ENCODE results near the gene LILRB2.

The LILRB2 gene

DNA sequence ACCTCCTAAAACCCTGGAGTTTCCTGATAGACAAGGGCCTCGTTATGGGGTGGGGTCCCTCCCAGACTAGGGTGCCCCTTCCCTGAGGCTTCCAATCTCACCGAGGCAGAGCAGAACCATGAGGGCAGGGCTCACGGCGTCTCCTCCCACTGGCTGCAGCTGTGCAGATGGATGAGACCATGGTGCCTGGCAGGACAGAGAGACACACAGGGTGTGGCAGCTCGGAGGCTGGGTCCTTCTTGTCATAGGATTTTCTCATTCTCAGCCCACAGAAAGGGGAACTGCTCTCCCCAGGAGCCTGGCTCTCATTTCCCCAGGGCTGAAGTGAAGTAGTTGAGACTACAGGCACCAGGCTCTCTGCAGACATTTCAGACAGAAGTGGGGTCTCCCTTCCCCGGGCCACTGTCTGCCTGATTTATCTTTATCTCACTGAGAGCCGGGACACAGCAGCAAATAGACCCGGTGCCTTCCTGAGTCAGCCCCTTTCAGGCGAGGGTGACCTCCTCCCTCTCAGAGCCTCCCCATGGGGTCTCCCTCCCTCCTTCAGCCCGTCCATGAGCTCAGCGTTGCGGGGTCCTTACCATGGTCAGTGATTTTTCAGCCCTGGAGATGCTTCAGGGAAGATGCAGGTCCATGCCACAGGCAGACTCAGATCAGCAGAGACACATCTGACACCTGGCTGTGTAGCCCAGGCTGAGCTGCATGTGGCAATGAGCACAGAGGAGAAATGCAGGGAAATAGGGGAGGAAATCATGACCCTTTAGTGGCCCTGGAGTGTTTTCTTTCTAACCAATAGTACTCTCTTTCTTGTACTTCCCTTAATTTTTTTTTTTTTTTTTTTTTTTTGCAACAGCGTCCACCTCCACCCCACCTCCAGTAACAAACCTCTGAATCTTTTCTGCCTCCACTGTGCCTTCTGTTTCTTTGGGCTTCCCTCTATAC lies 31.8 kb upstream of the LILRB2 start, which contains the start of gene LILRA5:
LILRA5 (minus strand) TSS at position 731 of the 942 bp plus-strand sequence; CDS start at position 584, 147 bp downstream.
- TF ChIP-seq, protein P1, sequence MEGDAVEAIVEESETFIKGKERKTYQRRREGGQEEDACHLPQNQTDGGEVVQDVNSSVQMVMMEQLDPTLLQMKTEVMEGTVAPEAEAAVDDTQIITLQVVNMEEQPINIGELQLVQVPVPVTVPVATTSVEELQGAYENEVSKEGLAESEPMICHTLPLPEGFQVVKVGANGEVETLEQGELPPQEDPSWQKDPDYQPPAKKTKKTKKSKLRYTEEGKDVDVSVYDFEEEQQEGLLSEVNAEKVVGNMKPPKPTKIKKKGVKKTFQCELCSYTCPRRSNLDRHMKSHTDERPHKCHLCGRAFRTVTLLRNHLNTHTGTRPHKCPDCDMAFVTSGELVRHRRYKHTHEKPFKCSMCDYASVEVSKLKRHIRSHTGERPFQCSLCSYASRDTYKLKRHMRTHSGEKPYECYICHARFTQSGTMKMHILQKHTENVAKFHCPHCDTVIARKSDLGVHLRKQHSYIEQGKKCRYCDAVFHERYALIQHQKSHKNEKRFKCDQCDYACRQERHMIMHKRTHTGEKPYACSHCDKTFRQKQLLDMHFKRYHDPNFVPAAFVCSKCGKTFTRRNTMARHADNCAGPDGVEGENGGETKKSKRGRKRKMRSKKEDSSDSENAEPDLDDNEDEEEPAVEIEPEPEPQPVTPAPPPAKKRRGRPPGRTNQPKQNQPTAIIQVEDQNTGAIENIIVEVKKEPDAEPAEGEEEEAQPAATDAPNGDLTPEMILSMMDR (IDR thresholded peaks at IDR 0.05; ENCODE audit: low read depth, low read length, missing control alignments), result no peak
- H3K4me3 ChIP-seq (ENCODE audit: low read depth, low read length), result no peak within 1 kb of the TSS
- in situ Hi-C loops (cut with HindIII; ENCODE audit: low sequenced_read_pairs), result no loop called here
- no peak for DNase-seq (ENCODE audit: low read depth)

DNA sequence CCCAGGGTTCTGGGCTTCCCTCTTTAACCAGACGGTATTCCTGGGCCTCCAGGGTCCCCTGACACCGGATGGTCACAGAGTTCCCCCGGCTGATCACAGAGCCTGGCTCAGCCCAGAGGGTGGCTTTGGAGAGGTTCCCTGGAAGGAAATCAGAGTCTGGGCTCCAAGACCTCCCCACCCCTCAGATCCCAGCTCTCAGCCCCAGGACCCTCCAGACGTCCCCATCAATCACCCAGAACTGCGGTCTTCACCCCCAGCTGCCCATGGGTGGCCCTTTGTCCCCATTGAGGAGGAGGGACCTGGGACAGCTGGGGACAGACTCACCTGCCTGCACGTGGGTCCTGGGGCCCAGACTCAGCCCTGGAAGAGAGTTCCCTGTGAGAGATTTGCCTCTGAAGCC lies 31.1 kb upstream of the LILRB2 start:
- TF ChIP-seq, protein P1 (IDR thresholded peaks at IDR 0.05; ENCODE audit: low read depth, low read length, missing control alignments), result no peak
- H3K4me3 ChIP-seq (ENCODE audit: low read depth, low read length), result no peak overlapping the region
- DNase-seq (ENCODE audit: low read depth), result no peak
- in situ Hi-C loops (cut with HindIII; ENCODE audit: low sequenced_read_pairs), result no loop called here

DNA sequence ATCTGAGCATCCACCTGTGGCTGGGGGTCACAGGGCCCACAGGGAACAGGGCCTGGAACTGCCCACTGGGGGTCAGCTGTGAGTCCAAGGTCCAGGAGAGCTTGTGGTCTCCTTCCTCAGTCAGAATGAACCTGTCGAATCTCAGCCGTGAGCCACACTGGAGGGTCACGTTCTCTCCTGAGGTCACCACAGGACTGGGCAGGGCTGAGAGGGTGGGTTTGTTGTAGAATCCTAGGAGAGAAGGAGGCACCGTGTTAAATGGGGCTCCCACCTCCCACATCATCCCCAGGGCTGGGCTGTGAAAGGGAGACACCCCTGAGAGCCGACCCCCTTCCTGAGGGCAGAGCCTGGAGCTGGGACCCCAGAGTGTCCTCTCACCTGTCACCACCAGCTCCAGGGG lies 30.6 kb upstream of the LILRB2 start:
- in situ Hi-C loops (cut with HindIII; ENCODE audit: low sequenced_read_pairs), result no loop called here
- no peak overlapping the region for H3K4me3 ChIP-seq (ENCODE audit: low read depth, low read length)
- TF ChIP-seq, protein P1 (IDR thresholded peaks at IDR 0.05; ENCODE audit: low read depth, low read length, missing control alignments), result no peak
- no peak for DNase-seq (ENCODE audit: low read depth)

DNA sequence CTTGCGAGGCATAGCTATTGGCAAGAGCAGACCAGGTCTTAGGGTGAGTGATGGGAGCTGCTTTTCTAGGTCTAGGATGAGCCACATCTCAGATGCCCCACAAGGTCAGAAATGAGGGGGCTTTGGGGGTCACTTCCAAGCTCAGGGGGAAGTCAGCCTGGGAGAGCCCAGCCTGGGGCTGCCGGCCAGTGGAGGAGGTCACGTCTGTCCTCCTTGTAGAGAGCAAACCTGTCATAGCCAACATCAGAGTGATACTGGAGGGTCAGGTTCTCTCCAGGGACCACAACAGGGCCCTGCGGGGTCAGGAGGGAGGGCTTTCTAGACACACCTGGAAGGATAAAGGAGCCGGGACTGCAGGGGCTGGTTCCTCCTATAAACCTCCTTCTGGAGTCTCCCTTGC lies 29.6 kb upstream of the LILRB2 start:
- TF ChIP-seq, protein P1 (IDR thresholded peaks at IDR 0.05; ENCODE audit: low read depth, low read length, missing control alignments), result no peak

DNA sequence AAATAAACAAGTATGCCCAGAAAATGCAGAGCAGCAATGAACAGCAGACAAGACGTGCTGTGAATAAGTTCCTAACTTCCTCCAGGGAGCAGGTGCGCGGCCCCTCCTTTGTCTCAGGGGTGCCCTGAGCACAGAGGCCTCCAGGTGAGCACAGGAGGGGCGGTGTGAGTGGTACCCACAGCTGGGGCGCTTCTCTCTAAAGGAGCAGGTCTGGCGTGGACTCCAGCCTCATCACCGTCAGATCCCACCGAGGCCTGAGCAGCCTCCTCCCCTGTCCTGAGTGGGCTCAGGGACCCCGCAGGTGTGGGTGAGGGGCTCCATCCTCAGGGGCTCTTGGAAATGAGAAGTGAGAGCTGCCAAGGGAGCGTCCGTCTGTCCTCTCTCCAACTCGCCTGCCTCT lies 28.9 kb upstream of the LILRB2 start:
- in situ Hi-C loops (cut with HindIII; ENCODE audit: low sequenced_read_pairs), result no loop called here
- no peak overlapping the region for H3K4me3 ChIP-seq (ENCODE audit: low read depth, low read length)
- TF ChIP-seq, protein P1 (IDR thresholded peaks at IDR 0.05; ENCODE audit: low read depth, low read length, missing control alignments), result no peak
- no peak for DNase-seq (ENCODE audit: low read depth)

More for the DNA sequence above, 29.6 kb upstream of the LILRB2 start:
- in situ Hi-C loops (cut with HindIII; ENCODE audit: low sequenced_read_pairs), result no loop called here
- no peak for DNase-seq (ENCODE audit: low read depth)
- no peak overlapping the region for H3K4me3 ChIP-seq (ENCODE audit: low read depth, low read length)

DNA sequence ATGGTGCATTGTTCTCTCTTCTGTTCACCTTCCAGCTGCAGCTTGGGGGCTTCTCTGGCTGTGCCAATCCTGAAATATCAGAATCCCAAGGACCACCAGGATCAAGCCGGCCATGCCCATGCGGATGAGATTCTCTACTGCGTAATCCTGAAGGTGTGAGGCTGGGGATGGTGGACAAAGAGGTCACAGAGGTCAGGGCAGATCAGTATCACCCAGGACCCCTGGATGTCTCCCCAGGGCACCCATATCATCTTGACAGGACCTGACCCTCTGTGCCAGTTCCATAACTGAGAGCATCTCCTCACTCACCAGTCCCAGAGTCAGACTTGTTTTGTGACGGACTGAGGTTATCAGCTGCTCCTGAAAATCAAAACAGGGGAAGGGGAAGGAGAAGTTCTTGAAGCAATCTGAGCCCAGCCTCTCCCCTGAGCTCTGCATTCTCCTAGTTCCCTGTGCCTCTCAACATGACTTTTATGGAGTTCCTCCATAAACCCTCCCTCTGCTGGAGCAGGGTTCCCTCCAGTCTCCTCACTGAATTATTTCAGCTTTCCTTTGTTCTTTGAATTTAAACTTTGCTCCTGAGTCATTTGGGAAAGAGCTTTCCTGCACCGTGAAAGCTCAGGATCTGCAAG lies 26.6 kb upstream of the LILRB2 start:
- no peak for DNase-seq (ENCODE audit: low read depth)
- TF ChIP-seq, protein P1 (IDR thresholded peaks at IDR 0.05; ENCODE audit: low read depth, low read length, missing control alignments), result no peak
- H3K4me3 ChIP-seq (ENCODE audit: low read depth, low read length), result no peak overlapping the region
- in situ Hi-C loops (cut with HindIII; ENCODE audit: low sequenced_read_pairs), result no loop called here

All from astrocyte of the cerebellum (primary cell).